Activated naive CD4-positive, alpha-beta T cell treated with anti-CD3 and anti-CD28 coated beads, Interleukin-2, amount 10 ng/mL, durations not matched to agents 7 days and 5 days (primary cell): ENCODE data around the gene ADM2.
"Not testable (repeated sequence)": the region's sequence is repeated elsewhere in the genome, so short reads cannot be mapped to it uniquely, and the experiment has no call there.

Source experiments
- CTCF ChIA-PET: fragments of 350-600 bp; sonication (Branson Sonifier 250); formaldehyde crosslinking; loops from one replicate; lab custom pipeline; 2021; ENCODE audit warnings: antibody characterized with exemption; lab: Charles Lee
- DNase-seq: peaks from one replicate; pipeline ENCODE4 v3.0.0-alpha.2; 2020
- H3K27ac Mint-ChIP-seq: one replicate; pipeline ENCODE4 v1.8.0; 2021; ENCODE audit warnings: mild to moderate bottlenecking, moderate library complexity, mixed read lengths
- H3K27me3 Mint-ChIP-seq: one replicate; pipeline ENCODE4 v1.8.0; 2021; ENCODE audit warnings: mild to moderate bottlenecking, mixed read lengths
- H3K36me3 Mint-ChIP-seq: one replicate; pipeline ENCODE4 v1.8.0; 2021; ENCODE audit warnings: mixed read lengths
- H3K4me1 Mint-ChIP-seq: one replicate; pipeline ENCODE4 v1.8.0; 2021; ENCODE audit warnings: mixed read lengths
- H3K4me3 Mint-ChIP-seq: one replicate; pipeline ENCODE4 v1.8.0; 2021; ENCODE audit warnings: mild to moderate bottlenecking, moderate library complexity, mixed read lengths
- H3K9me3 Mint-ChIP-seq: one replicate; pipeline ENCODE4 v1.8.0; 2021; ENCODE audit warnings: mixed read lengths

The ADM2 gene

GRCh38 chr22:50506611-50507420 lies 25.5 kb downstream of the ADM2 start:
- CTCF ChIA-PET: no interaction called here
- no peak for DNase-seq
- no peaks in the 10 kb centered on the region for H3K27me3 Mint-ChIP-seq
- H3K9me3 Mint-ChIP-seq: no peaks in the 10 kb centered on the region
- peak overlapping the region; percentile 93 for H3K4me3 Mint-ChIP-seq
- H3K36me3 Mint-ChIP-seq: peaks cover 13% of the 10 kb centered on the region
- H3K27ac Mint-ChIP-seq: peak overlapping the region; percentile 96
- H3K4me1 Mint-ChIP-seq: peaks cover 24% of the 10 kb centered on the region

DNA sequence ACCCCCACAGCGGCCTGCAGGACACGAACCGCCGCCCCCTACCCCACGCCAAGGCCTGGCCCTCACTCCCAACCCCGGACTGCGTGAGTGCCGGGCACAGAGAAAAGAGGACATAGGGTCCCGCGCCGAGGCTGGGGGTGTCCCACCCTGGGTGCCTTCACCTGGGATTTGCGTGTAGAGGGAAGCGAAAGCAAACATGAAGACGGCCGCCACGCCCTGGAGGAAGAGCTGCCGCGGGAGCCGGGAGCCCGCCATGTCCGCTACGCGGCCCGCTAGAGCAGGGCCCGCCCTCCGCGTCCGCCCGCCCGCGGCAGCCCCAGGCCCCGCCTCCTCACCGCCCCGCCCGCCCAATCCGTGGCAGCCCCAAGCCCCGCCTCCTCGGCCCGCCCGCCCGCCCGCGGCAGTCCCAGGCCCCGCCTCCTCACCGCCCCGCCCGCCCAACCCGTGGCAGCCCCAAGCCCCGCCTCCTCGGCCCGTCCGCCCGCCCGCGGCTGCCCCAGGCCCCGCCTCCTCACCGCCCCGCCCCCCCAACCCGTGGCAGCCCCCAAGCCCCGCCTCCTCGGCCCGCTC lies 26.2 kb downstream of the ADM2 start, which contains the start of gene LMF2:
Gene LMF2 (minus strand): TSS at position 282 of the 570 bp plus-strand sequence. CDS start 27 bp downstream, at position 255.
- Mint-ChIP-seq H3K4me3 (peak within 1 kb of the TSS; percentile 93), H3K27me3 (no peaks in the 10 kb centered on the region), H3K27ac (peak within 1 kb of the TSS; percentile 96), H3K36me3 (peaks cover 16% of the 10 kb centered on the region), H3K9me3 (no peaks in the 10 kb centered on the region), H3K4me1 (peaks cover 29% of the 10 kb centered on the region)
- CTCF ChIA-PET: interaction anchor here (0.7 to 1.9 kb wide), 6 partner anchors 10 to 231 kb away, joined by 3 to 14 read pairs (median 4); partner anchors contain the start of gene SCO2
- DNase-seq: peak; percentile 94

DNA sequence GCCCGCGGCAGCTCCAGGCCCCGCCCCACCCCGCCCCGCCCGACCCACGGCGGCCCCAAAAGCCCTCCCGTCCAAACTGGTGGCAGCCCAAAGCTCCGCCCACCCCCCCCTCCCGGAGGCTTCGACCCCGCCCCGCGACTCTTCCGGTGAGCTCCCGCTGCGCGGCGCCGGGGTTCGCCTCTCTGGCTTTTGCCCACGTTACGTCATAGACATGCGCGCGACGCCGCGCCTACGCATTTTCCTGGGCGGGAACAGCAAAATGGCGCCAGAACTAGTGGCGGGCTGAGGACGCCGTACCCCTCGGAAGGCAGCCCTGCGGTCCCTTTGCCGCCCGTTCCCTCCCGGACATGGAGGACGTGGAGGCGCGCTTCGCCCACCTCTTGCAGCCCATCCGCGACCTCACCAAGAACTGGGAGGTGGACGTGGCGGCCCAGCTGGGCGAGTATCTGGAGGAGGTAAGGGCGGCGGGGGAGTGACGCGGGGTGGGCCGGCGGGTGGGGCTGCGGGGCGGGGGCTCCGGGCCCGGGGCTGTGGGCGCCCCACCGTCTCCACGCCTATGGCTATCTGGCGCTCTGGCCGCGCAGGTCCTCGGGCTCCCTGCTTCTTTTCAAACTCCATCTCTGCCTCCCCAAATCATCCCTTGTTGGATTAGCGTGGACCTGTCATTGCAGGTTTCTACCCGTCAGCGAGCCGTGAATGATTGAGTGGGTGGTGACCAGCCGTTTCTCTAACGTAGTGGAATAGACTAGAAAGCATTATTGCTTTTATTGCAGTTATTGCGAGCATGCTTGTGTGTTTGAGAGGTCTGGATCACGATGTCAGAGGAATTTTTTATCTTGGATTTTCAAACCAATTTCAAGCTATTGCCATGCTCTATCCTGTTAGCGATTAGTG lies 26.9 kb downstream of the ADM2 start, which contains the start of gene NCAPH2:
Gene NCAPH2 (plus strand): TSS at position 234 of the 894 bp plus-strand sequence. CDS start 114 bp downstream, at position 348.
- H3K4me3 Mint-ChIP-seq: peak within 1 kb of the TSS; percentile 93
- peak within 1 kb of the TSS; percentile 96 for H3K27ac Mint-ChIP-seq
- no peaks in the 10 kb centered on the region for H3K27me3 Mint-ChIP-seq
- no peaks in the 10 kb centered on the region for H3K9me3 Mint-ChIP-seq
- CTCF ChIA-PET: interaction anchor here (0.7 to 2.0 kb wide), 11 partner anchors 10 to 232 kb away, joined by 3 to 14 read pairs (median 4); partner anchors contain the start of gene SCO2
- peak; percentile 97 for DNase-seq
- peaks cover 34% of the 10 kb centered on the region for H3K4me1 Mint-ChIP-seq
- peaks cover 13% of the 10 kb centered on the region for H3K36me3 Mint-ChIP-seq

- Mint-ChIP-seq H3K4me3 (peak overlapping the region; percentile 80), H3K9me3 (no peaks in the 10 kb centered on the region), H3K4me1 (peaks cover 39% of the 10 kb centered on the region), H3K27ac (peak overlapping the region; percentile 90), H3K36me3 (peaks cover 13% of the 10 kb centered on the region), H3K27me3 (no peaks in the 10 kb centered on the region)
- CTCF ChIA-PET: interaction anchor here (0.7 to 2.0 kb wide), 7 partner anchors 10 to 118 kb away, joined by 3 to 14 read pairs (median 4); partner anchors contain the start of gene SCO2
- DNase-seq: no peak
Observed at GRCh38 chr22:50508897-50509296, 27.6 kb downstream of the ADM2 start.

DNA sequence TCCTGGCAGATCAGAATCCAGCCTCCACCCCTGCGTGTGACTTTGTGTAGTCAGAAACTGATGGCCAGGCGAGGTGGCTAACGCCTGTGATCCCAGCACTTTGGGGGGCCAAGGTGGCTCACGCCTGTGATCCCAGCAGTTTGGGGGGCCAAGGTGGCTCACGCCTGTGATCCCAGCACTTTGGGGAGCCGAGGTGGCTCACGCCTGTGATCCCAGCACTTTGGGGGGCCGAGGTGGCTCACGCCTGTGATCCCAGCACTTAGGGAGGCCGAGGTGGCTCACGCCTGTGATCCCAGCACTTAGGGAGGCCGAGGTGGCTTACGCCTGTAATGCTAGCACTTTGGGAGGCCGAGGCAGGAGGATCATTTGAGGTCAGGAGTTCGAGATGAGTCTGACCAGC lies 31.8 kb downstream of the ADM2 start:
- Mint-ChIP-seq H3K9me3 (no peaks in the 10 kb centered on the region), H3K4me3 (no peak overlapping the region), H3K27ac (no peak overlapping the region), H3K36me3 (peaks cover 19% of the 10 kb centered on the region), H3K4me1 (peaks cover 37% of the 10 kb centered on the region), H3K27me3 (no peaks in the 10 kb centered on the region)
- CTCF ChIA-PET: no interaction called here
- no peak for DNase-seq

GRCh38 chr22:50516068-50516467 lies 34.7 kb downstream of the ADM2 start:
- peaks cover 22% of the 10 kb centered on the region for H3K36me3 Mint-ChIP-seq

GRCh38 chr22:50516891-50517290 lies 35.5 kb downstream of the ADM2 start:
- CTCF ChIA-PET: interaction anchor here (2.3 kb wide), 1 partner anchor 8 kb away, joined by 16 read pairs; the partner anchor contains the start of gene SCO2
- Mint-ChIP-seq H3K4me3 (no peak overlapping the region), H3K4me1 (peaks cover 23% of the 10 kb centered on the region), H3K9me3 (no peaks in the 10 kb centered on the region), H3K27me3 (no peaks in the 10 kb centered on the region), H3K27ac (no peak overlapping the region), H3K36me3 (peaks cover 23% of the 10 kb centered on the region)
- no peak for DNase-seq

More at GRCh38 chr22:50516068-50516467, 34.7 kb downstream of the ADM2 start:
- Mint-ChIP-seq H3K9me3 (no peaks in the 10 kb centered on the region), H3K27me3 (no peaks in the 10 kb centered on the region), H3K4me1 (peaks cover 23% of the 10 kb centered on the region), H3K4me3 (no peak overlapping the region), H3K27ac (no peak overlapping the region)
- CTCF ChIA-PET: interaction anchor here (0.5 to 2.3 kb wide), 2 partner anchors 9 to 49 kb away, joined by 4 to 16 read pairs; partner anchors contain the start of gene SCO2
- no peak for DNase-seq

GRCh38 chr22:50517495-50518260 lies 36.3 kb downstream of the ADM2 start:
- H3K4me3 Mint-ChIP-seq: no peak overlapping the region
- CTCF ChIA-PET: no interaction called here
- no peaks in the 10 kb centered on the region for H3K27me3 Mint-ChIP-seq
- H3K27ac Mint-ChIP-seq: no peak overlapping the region
- H3K36me3 Mint-ChIP-seq: peaks cover 19% of the 10 kb centered on the region
- peaks cover 16% of the 10 kb centered on the region for H3K4me1 Mint-ChIP-seq
- no peak for DNase-seq
- no peaks in the 10 kb centered on the region for H3K9me3 Mint-ChIP-seq

DNA sequence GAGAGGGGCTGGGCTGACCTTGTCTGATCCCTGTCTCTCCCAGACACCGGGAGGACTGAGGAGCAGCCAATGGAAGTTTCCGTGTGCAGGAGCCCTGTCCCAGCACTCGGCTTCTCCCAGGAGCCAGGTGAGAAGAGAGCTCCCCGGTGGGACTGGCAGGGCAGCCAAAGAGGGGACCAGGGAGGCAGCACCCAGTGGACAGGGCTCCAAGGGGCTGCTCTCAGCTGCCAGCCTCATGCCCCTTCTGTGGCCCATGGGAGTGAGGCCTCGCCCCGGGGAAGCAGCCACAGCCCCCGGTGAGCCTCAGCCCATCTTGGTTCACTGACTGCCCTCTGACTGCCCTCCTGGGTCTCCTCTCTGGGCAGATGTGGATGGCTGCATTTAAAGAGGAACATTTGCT lies 37.3 kb downstream of the ADM2 start:
- H3K4me3 Mint-ChIP-seq: no peak overlapping the region
- CTCF ChIA-PET: no interaction called here
- peaks cover 22% of the 10 kb centered on the region for H3K36me3 Mint-ChIP-seq
- no peak for DNase-seq
- H3K4me1 Mint-ChIP-seq: peaks cover 12% of the 10 kb centered on the region
- no peaks in the 10 kb centered on the region for H3K27me3 Mint-ChIP-seq
- H3K27ac Mint-ChIP-seq: no peak overlapping the region
- H3K9me3 Mint-ChIP-seq: no peaks in the 10 kb centered on the region

- no peak overlapping the region for H3K27ac Mint-ChIP-seq
- DNase-seq: no peak
- H3K27me3 Mint-ChIP-seq: no peaks in the 10 kb centered on the region
- H3K9me3 Mint-ChIP-seq: no peaks in the 10 kb centered on the region
- peaks cover 11% of the 10 kb centered on the region for H3K4me1 Mint-ChIP-seq
- peaks cover 22% of the 10 kb centered on the region for H3K36me3 Mint-ChIP-seq
- CTCF ChIA-PET: no interaction called here
- no peak overlapping the region for H3K4me3 Mint-ChIP-seq
Observed at GRCh38 chr22:50519151-50519550, 37.8 kb downstream of the ADM2 start.

DNA sequence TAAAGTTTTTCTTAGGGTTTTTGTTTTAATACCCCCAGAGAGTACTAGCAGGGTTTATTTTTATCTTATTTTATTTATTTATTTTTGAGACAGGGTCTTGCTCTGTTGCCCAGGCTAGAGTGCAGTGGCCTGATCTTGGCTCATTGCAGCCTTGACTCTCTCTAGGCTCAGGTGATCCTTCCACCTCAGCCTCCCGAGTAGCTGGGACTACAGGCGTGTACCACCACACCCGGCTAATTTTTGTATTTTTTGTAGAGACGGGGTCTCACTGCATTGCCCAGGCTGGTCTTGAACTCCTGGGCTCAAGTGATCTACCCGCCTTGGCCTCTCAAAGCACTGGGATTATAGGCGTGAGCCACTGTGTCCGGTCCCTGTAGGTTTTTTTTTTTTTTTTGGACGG lies 38.8 kb downstream of the ADM2 start:
- Mint-ChIP-seq H3K36me3 (peaks cover 22% of the 10 kb centered on the region), H3K4me1 (peaks cover 15% of the 10 kb centered on the region)
- H3K4me3 Mint-ChIP-seq, H3K9me3 Mint-ChIP-seq, CTCF ChIA-PET, H3K27ac Mint-ChIP-seq, H3K27me3 Mint-ChIP-seq, DNase-seq: not testable (repeated sequence)

- CTCF ChIA-PET: no interaction called here
- peaks cover 11% of the 10 kb centered on the region for H3K4me1 Mint-ChIP-seq
- H3K27ac Mint-ChIP-seq: peak overlapping the region; percentile 24
- peaks cover 22% of the 10 kb centered on the region for H3K36me3 Mint-ChIP-seq
- H3K9me3 Mint-ChIP-seq: no peaks in the 10 kb centered on the region
- no peak overlapping the region for H3K4me3 Mint-ChIP-seq
- DNase-seq: no peak
- no peaks in the 10 kb centered on the region for H3K27me3 Mint-ChIP-seq
Observed at GRCh38 chr22:50520826-50521453, 39.6 kb downstream of the ADM2 start.

DNA sequence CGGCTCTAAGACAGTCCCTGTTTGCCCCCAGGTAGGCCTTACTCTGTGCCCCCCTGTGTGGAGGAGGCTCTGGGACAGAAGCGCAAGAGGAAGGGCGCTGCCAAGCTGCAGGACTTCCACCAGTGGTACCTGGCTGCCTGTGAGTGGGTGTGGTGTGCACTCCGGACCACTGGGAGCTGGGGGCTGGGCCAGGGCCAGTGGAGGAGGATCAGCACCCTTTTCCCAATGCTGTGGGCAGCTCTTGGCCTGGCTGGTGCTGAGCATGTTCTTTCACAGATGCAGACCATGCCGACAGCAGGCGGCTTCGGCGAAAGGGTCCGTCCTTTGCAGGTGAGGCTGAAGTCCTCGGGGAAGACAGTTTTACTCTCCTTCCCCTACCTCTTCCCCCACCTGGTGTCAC lies 40.4 kb downstream of the ADM2 start:
- H3K27ac Mint-ChIP-seq: no peak overlapping the region
- peaks cover 12% of the 10 kb centered on the region for H3K4me1 Mint-ChIP-seq
- no peak for DNase-seq
- CTCF ChIA-PET: interaction anchor here (1.6 kb wide), 1 partner anchor 99 kb away, joined by 4 read pairs; no protein-coding TSS in a partner anchor
- H3K4me3 Mint-ChIP-seq: no peak overlapping the region
- H3K27me3 Mint-ChIP-seq: no peaks in the 10 kb centered on the region
- H3K36me3 Mint-ChIP-seq: peaks cover 21% of the 10 kb centered on the region
- no peaks in the 10 kb centered on the region for H3K9me3 Mint-ChIP-seq
